MM.1S (cell line): ENCODE results near the gene DNAJC8.

Experiments
- DNase-seq: peaks from one replicate; pipeline ENCODE4 v3.0.0-alpha.2; 2015
- H2AFZ ChIP-seq: fragments of 300-600 bp; sonication (generic); 2 replicates; pipeline ENCODE4 v1.6.0; 2016; ENCODE audit warnings: antibody characterized with exemption, low read length
- H3F3A ChIP-seq: fragments of 300-600 bp; sonication (generic); 2 replicates; pipeline ENCODE4 v1.6.1; 2016; ENCODE audit warnings: mild to moderate bottlenecking, antibody characterized with exemption, low read length, moderate library complexity, mixed read lengths; ENCODE audit not compliant: insufficient read depth
- H3K27ac ChIP-seq: fragments of 300-600 bp; sonication (generic); 2 replicates; pipeline ENCODE4 v1.5.1; 2016; ENCODE audit warnings: mild to moderate bottlenecking, low read length
- H3K27me3 ChIP-seq: fragments of 300-600 bp; sonication (generic); replicated peaks from 2 replicates; pipeline ENCODE4 v1.6.0; 2016; ENCODE audit warnings: low read length; ENCODE audit not compliant: insufficient read depth
- H3K36me3 ChIP-seq: fragments of 300-600 bp; sonication (generic); replicated peaks from 2 replicates; pipeline ENCODE4 v1.6.1; 2016; ENCODE audit warnings: mild to moderate bottlenecking, low read length, mixed read lengths; ENCODE audit not compliant: insufficient read depth
- H3K4me1 ChIP-seq: fragments of 300-600 bp; sonication (generic); 2 replicates; pipeline ENCODE4 v1.6.1; 2016; ENCODE audit warnings: low read length, mixed read lengths
- H3K4me2 ChIP-seq: fragments of 300-600 bp; sonication (generic); 2 replicates; pipeline ENCODE4 v1.6.0; 2016; ENCODE audit warnings: low read depth, low read length
- H3K4me3 ChIP-seq: fragments of 300-600 bp; sonication (generic); 2 replicates; pipeline ENCODE4 v1.5.1; 2016; ENCODE audit warnings: low read length, mixed read lengths
- H3K79me2 ChIP-seq: fragments of 300-600 bp; sonication (generic); 2 replicates; pipeline ENCODE4 v1.6.1; 2016; ENCODE audit warnings: mixed run types, low read length, mixed read lengths
- H3K9ac ChIP-seq: fragments of 300-600 bp; sonication (generic); 2 replicates; pipeline ENCODE4 v1.6.1; 2016; ENCODE audit warnings: low read length, mixed read lengths
- H3K9me2 ChIP-seq: fragments of 300-600 bp; sonication (generic); replicated peaks from 2 replicates; pipeline ENCODE4 v1.6.1; 2016; ENCODE audit warnings: mild to moderate bottlenecking, low read length, mixed read lengths; ENCODE audit not compliant: insufficient read depth
- H3K9me3 ChIP-seq: fragments of 300-600 bp; sonication (generic); replicated peaks from 2 replicates; pipeline ENCODE4 v1.6.1; 2016; ENCODE audit warnings: mild to moderate bottlenecking, low read length, mixed read lengths; ENCODE audit not compliant: insufficient read depth
- H4K20me1 ChIP-seq: fragments of 300-600 bp; sonication (generic); 2 replicates; pipeline ENCODE4 v1.6.1; 2016; ENCODE audit warnings: mild to moderate bottlenecking, low read length, moderate library complexity, mixed read lengths; ENCODE audit not compliant: insufficient read depth
- CTCF ChIP-seq: fragments of 300-600 bp; sonication (generic); IDR thresholded peaks from 2 replicates; pipeline ENCODE4 v1.5.1; 2016; ENCODE audit warnings: antibody characterized with exemption, low read length, mixed read lengths
- EZH2 ChIP-seq: fragments of 300-600 bp; sonication (generic); optimal IDR thresholded peaks from 2 replicates; pipeline ENCODE3; 2017; ENCODE audit warnings: low read depth, mild to moderate bottlenecking, antibody characterized with exemption, low read length, mixed read lengths
- EZH2phosphoT487 ChIP-seq: fragments of 300-600 bp; sonication (generic); IDR thresholded peaks from 2 replicates; pipeline ENCODE4 v1.6.1; 2018; ENCODE audit warnings: antibody characterized with exemption, low read length

The DNAJC8 gene

GRCh38 chr1:28273216-28273860, 40.5 kb upstream of the DNAJC8 start:
- no peak overlapping the region for H3K9ac ChIP-seq
- no peaks in the 10 kb centered on the region for H3F3A ChIP-seq
- no peaks in the 10 kb centered on the region for H3K9me3 ChIP-seq
- H3K4me1 ChIP-seq, result no peaks in the 10 kb centered on the region
- H3K9me2 ChIP-seq, result no peaks in the 10 kb centered on the region
- H3K4me2 ChIP-seq, result no peak overlapping the region
- no peak for TF ChIP-seq CTCF
- no peaks in the 10 kb centered on the region; the same call in 1 of the 2 replicates for H3K36me3 ChIP-seq
- 0 out of 2 replicates have a peak, but pooled peaks cover 3% of the 10 kb centered on the region for H4K20me1 ChIP-seq
- no peak overlapping the region for H3K27ac ChIP-seq
- no peaks in the 10 kb centered on the region for H3K27me3 ChIP-seq
- H2AFZ ChIP-seq, result no peak overlapping the region
- no peak overlapping the region for H3K4me3 ChIP-seq
- DNase-seq, result no peak
- peaks cover 11% of the 10 kb centered on the region for H3K79me2 ChIP-seq

- Histone ChIP-seq H2AFZ (no peak overlapping the region), H3K4me1 (no peaks in the 10 kb centered on the region), H3K4me3 (no peak overlapping the region), H3K79me2 (peaks cover 21% of the 10 kb centered on the region), H3K27me3 (no peaks in the 10 kb centered on the region), H3K27ac (no peak overlapping the region), H4K20me1 (0 out of 2 replicates have a peak, but pooled peaks cover 3% of the 10 kb centered on the region), H3K36me3 (no peaks in the 10 kb centered on the region; the same call in 1 of the 2 replicates), H3K9me3 (no peaks in the 10 kb centered on the region), H3F3A (no peaks in the 10 kb centered on the region), H3K9ac (no peak overlapping the region), H3K9me2 (no peaks in the 10 kb centered on the region), H3K4me2 (no peak overlapping the region)
- TF ChIP-seq CTCF (no peak), EZH2phosphoT487 (no peak), EZH2 (no peak)
- DNase-seq, result no peak
Measured at GRCh38 chr1:28272215-28272852, 39.5 kb upstream of the DNAJC8 start.

- H3K79me2 ChIP-seq, result peaks cover 48% of the 10 kb centered on the region
- no peaks in the 10 kb centered on the region for H3K9me2 ChIP-seq
- no peak overlapping the region for H3K9ac ChIP-seq
- H3K9me3 ChIP-seq, result no peaks in the 10 kb centered on the region
- DNase-seq, result no peak
- H3K4me1 ChIP-seq, result no peaks in the 10 kb centered on the region
- no peak overlapping the region for H3K4me2 ChIP-seq
- TF ChIP-seq CTCF (no peak), EZH2phosphoT487 (no peak), EZH2 (no peak)
- no peak overlapping the region for H3K27ac ChIP-seq
- H3K36me3 ChIP-seq, result no peaks in the 10 kb centered on the region; the same call in 1 of the 2 replicates
- H2AFZ ChIP-seq, result no peak overlapping the region
- no peaks in the 10 kb centered on the region for H3K27me3 ChIP-seq
- 0 out of 2 replicates have a peak, but pooled peaks cover 3% of the 10 kb centered on the region for H4K20me1 ChIP-seq
- H3K4me3 ChIP-seq, result no peak overlapping the region
- no peaks in the 10 kb centered on the region for H3F3A ChIP-seq
Measured at GRCh38 chr1:28269529-28269928, 36.7 kb upstream of the DNAJC8 start.
